GM21825 (cell line): Measurements from ENCODE around the gene HES6.

ENCODE experiments used
- ATAC-seq: cut with Tn5 transposase; IDR thresholded peaks from one replicate; pipeline ENCODE4 v1.9.1; 2021; ENCODE audit warnings: mild to moderate bottlenecking, moderate library complexity; ENCODE audit not compliant: unreplicated experiment

HES6 gene

GRCh38 chr2:238202326-238203093, 37.3 kb downstream of the HES6 start:
- ATAC-seq: no peak

GRCh38 chr2:238190445-238190844, 49.4 kb downstream of the HES6 start:
- no peak for ATAC-seq
